CD4-positive, alpha-beta T cell treated with Interleukin-1 beta for 1 hour (primary cell): ENCODE data around the gene HAUS3.
"Not testable (repeated sequence)": the region's sequence is repeated elsewhere in the genome, so short reads cannot be mapped to it uniquely, and the experiment has no call there.

Experiments
- DNase-seq, 2 donors: peaks; one replicate each; pipeline ENCODE4 v3.0.0-alpha.2; 2020 to 2022

Gene HAUS3

DNA sequence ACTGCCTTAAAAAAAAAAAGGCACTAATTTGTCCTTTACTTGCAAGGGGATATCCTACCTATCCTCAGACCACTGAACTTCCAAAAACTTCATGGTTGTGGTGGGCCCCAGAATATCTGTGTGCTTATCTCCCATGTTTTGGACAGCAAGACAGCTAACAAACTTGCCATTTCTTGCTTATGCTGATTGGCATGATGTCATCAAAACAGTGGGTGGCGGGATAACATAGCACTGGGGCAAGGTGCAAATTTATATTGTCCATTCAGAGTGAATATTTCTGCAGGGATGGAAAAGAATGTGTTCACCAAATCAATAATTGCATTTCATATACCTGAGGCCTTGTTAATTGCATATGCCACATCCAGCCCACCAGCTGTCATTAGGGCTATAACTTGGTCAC is 23.5 kb downstream of the HAUS3 start:
- DNase-seq = no peak

- DNase-seq = no peak
Observed at GRCh38 chr4:2217726-2218125, 24.2 kb downstream of the HAUS3 start.

DNA sequence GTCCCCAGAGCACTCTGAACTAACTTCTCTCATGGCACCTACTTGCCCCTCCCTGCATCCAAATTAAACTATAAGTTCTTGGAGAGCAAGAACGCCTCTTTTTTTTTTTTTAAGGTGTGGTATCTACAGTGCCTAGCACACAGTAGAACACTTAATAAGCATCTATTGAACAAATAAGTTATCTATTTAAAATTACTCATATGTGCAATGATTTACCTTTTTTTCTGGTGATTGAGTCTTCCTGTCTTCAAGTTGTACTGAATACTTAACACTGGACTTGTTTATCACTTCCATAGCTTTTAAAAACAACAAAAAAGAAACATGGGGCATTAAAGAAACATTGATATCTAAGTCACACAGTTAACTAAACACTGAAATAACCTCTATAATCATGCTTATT is 29.1 kb downstream of the HAUS3 start:
- no peak for DNase-seq

DNA sequence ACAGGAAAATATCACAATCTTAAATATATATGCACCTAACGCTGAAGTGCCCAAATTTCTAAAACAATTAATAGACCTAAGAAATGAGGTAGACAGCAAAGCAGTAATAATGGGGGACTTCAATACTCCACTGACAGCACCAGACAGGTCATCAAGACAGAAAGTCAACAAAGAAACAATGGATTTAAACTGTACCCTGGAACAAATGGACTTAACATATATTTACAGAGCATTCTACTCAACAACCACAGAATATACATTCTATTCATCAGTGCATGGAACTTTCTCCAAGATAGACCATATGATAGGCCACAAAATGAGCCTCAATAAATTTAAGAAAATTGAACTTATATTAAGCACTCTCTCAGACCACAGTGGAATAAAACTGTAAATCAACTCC is 39.1 kb downstream of the HAUS3 start:
- not testable (repeated sequence) for DNase-seq

DNA sequence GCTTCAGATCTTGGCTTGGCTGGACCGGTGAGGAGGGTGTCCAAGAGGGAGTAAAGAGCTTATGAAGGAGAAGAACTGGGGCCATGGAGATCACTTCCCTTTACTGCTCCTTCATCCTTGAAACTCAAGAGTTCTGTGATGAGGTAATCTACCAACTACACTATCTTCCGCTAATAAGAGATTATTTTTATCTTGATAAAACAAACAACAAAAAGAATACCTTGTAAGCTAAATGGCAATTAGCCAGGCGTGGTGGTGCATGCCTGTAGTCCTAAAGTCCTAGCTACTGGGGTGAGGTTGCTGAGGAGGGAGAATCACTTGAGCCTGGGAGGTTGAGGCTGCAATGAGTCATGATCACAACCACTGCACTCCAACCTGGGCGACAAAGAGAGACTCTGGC is 47.4 kb downstream of the HAUS3 start:
- DNase-seq = no peak

- no peak for DNase-seq
Observed at GRCh38 chr4:2193326-2193725, 48.6 kb downstream of the HAUS3 start.

DNA sequence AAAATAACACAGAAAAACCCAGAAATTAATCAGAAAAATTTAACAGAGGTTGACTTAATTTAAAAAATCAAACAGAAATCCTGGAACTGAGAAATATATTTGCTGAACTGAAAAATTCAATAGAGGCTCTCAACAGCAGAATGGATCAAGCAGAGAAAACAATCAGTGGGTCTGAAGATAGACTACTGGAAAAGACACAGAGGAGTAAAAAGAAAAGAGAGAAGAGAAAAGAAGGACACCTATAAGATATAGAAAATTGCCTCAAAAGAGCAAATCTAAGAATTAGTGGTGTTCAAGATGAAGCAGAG is 55.1 kb downstream of the HAUS3 start:
- DNase-seq = no peak

DNA sequence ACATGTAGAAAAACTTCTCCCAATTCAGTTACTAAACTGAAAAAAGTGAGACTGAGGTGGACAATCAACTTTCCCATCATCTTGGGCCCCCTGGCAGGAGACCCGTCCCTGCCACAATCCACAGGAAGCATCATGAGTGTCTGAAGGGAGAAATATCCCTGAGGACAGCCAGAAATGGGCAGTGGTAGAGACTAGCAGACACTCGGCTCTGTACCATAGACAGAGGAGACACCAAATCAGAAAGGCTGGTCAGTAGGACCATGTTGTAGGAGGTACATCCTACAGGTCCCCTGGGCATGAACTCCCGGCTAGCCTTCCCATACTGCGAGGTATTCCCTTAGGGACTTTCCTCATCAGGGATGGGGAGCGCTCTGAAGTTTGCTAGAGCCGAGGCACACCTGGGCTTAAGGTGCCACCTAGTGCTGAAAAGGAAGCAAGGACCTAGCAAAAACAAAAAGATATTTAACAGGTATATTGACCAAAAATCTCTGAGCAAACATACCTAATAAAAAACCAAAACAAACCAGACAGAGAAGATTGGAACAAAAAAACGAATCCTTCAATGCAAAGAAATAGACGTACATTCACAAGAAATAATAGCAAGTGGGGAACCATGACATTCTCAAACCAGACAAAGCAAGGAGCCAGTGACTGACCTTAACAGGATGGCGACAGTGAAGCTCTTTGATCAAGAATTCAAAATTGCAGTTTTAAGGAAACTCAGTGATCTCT is 55.6 kb downstream of the HAUS3 start:
- no peak for DNase-seq

DNA sequence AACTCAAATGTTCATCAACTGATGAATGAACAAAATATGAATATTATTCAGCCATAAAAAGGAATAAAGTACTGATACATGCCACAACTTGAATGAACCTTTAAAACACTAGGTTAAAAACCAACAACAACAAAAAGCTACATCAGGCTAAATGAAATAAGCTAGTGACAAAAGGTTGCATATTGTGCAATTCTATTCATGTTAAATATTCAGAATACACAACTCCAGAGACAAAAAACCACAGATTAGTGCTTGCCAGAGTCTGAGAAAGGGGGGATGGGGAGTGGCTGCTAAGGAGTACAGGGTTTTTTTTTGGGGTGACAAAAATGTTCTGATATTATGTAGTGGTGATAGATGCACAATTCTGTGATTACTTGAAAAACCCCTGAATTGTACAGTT is 58.5 kb downstream of the HAUS3 start:
- DNase-seq = no peak

DNA sequence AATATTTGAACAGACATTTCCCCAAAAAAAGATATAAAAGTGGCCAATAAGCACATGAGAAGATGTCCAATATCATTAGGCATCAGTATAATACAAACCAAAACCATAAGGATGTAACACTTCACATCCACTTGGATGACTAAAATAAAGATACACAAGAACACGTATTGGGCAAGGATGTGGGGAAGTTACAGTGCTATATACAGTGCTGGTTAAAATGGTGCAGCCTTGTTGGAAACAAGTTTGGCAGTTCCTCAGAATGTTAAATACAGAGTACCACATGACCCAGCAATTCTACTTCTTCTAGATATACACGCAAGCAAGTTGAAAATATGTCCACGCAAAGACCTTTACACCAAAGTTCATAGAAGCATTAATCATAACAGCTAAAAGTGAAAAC is 58.9 kb downstream of the HAUS3 start:
- no peak for DNase-seq

- DNase-seq = no peak
Observed at GRCh38 chr4:2180410-2180809, 61.5 kb downstream of the HAUS3 start.

GRCh38 chr4:2179717-2180116 is 62.2 kb downstream of the HAUS3 start:
- DNase-seq = no peak

- no peak for DNase-seq
Observed at GRCh38 chr4:2178986-2179385, 62.9 kb downstream of the HAUS3 start.
